ENCODE data around the gene ATF6. TPM values are rescaled to one million over a fixed set of nuclear protein-coding genes. Genes with fewer than 3 reads are reported as not detected.
A peak's percentile ranks its signal among the peaks of the same experiment; 100 is the strongest.

The ATF6 gene
- total and polyA plus RNA-seq, 9 of the 15 experiments (the other 6 are each of a cell fraction or from before 2014, with no cell fraction given) = 11.7 to 32.4 (median 20.4) TPM

GRCh38 chr1:161792740-161793139 lies 26.6 kb downstream of the ATF6 start (continued):
- TF ChIP-seq RAD21 (CRISPR knock-in tag; conservative IDR thresholded peaks at IDR 0.05 in 1 of 2, IDR thresholded peaks at IDR 0.05 in 1 of 2) (peak; percentile 63 to 64), FOXJ3 (CRISPR knock-in tag; IDR thresholded peaks at IDR 0.05) (no peak), ZNF764 (CRISPR knock-in tag; IDR thresholded peaks at IDR 0.05; ENCODE audit: low read depth) (no peak), SMC3 (conservative IDR thresholded peaks at IDR 0.05; ENCODE audit: insufficient read depth, low read depth, low read length) (peak; percentile 51), ZNF766 (CRISPR knock-in tag; conservative IDR thresholded peaks at IDR 0.05) (peak; percentile 59; the same call in 1 of the 2 replicates)

DNA sequence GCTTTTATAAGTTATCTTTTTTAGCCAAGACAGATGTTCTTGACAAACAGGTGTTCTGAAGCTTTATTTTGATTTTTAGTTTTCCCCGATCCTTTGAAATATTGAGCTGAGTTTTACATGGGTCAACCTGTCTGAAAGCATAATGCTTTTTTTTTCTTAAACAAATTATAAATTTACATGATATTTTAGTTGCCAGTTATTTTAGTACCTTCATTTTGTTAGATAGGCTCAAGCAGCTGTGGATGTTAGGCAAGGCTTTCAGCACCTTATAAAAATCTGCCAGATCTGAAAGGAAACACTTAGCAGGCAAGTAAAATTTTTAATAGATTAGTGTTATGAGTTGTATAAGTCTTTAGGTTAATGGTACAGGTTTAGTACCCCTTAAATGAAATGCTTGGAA lies 33.7 kb downstream of the ATF6 start:
- FAIRE-seq = no peak
- DNase-seq (ENCODE audit: extremely low read depth in 1 of 4, low spot score in 3 of 4) = no peak
- Histone ChIP-seq H3K4me2 (ENCODE audit: insufficient read depth, low read length) (no peak overlapping the region), H3K4me1 (replicated peaks in 1 of 2; ENCODE audit: control insufficient read depth in 2 of 2, insufficient read depth in 2 of 2, low read length in 2 of 2) (no peaks in the 10 kb centered on the region), H3K79me2 (ENCODE audit: control insufficient read depth, insufficient read depth, low read length) (no peaks in the 10 kb centered on the region), H3K27ac (ENCODE audit: extremely low read depth, low read depth, low read length) (no peak overlapping the region), H3K36me3 (ENCODE audit: control insufficient read depth, insufficient read depth, low read length) (peaks cover 72% of the 10 kb centered on the region; the same call in 2 of the 3 replicates), H3K4me3 (no peak overlapping the region), H3K27me3 (ENCODE audit: control insufficient read depth in 2 of 2, insufficient read depth in 2 of 2, low read length in 2 of 2) (no peaks in the 10 kb centered on the region), H4K20me1 (replicated peaks; ENCODE audit: control insufficient read depth, insufficient read depth, low read length) (no peaks in the 10 kb centered on the region), H3K9me3 (replicated peaks; ENCODE audit: control insufficient read depth, insufficient read depth, low read depth, low read length) (no peaks in the 10 kb centered on the region), H2AFZ (ENCODE audit: low read depth, low read length) (no peak overlapping the region), H3K9me1 (ENCODE audit: control insufficient read depth, insufficient read depth, low read length) (no peaks in the 10 kb centered on the region), H3K9ac (ENCODE audit: insufficient read depth in 1 of 2, low read depth in 2 of 2, low read length in 2 of 2) (no peak overlapping the region)
- 100% methylated on average over 1 of the region's 1 CpG for WGBS (ENCODE audit: insufficient coverage, low coverage, missing lambda C conversion rate)
- ChIA-PET CTCF (ENCODE audit: low intra/inter-chr PET ratio) (no interaction called here), POLR2A (interaction anchor here (0.8 kb wide), 1 partner anchor 9 kb away, joined by 3 read pairs; no protein-coding TSS in a partner anchor)
- in situ Hi-C loops (cut with MboI) (loop anchor here (10.0 kb wide), 1 partner anchor 235 kb away; no protein-coding TSS in a partner anchor), intact Hi-C loops (cut with micrococcal nuclease) (no loop called here)
- ATAC-seq = no peak
- no TSS peak for BruUV-seq (replicated peaks)
- TF ChIP-seq, protein P1, sequence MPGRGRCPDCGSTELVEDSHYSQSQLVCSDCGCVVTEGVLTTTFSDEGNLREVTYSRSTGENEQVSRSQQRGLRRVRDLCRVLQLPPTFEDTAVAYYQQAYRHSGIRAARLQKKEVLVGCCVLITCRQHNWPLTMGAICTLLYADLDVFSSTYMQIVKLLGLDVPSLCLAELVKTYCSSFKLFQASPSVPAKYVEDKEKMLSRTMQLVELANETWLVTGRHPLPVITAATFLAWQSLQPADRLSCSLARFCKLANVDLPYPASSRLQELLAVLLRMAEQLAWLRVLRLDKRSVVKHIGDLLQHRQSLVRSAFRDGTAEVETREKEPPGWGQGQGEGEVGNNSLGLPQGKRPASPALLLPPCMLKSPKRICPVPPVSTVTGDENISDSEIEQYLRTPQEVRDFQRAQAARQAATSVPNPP (IDR thresholded peaks at IDR 0.05; ENCODE audit: borderline replicate concordance, insufficient read depth, insufficient read length) = no peak
- TF ChIP-seq, protein P2, sequence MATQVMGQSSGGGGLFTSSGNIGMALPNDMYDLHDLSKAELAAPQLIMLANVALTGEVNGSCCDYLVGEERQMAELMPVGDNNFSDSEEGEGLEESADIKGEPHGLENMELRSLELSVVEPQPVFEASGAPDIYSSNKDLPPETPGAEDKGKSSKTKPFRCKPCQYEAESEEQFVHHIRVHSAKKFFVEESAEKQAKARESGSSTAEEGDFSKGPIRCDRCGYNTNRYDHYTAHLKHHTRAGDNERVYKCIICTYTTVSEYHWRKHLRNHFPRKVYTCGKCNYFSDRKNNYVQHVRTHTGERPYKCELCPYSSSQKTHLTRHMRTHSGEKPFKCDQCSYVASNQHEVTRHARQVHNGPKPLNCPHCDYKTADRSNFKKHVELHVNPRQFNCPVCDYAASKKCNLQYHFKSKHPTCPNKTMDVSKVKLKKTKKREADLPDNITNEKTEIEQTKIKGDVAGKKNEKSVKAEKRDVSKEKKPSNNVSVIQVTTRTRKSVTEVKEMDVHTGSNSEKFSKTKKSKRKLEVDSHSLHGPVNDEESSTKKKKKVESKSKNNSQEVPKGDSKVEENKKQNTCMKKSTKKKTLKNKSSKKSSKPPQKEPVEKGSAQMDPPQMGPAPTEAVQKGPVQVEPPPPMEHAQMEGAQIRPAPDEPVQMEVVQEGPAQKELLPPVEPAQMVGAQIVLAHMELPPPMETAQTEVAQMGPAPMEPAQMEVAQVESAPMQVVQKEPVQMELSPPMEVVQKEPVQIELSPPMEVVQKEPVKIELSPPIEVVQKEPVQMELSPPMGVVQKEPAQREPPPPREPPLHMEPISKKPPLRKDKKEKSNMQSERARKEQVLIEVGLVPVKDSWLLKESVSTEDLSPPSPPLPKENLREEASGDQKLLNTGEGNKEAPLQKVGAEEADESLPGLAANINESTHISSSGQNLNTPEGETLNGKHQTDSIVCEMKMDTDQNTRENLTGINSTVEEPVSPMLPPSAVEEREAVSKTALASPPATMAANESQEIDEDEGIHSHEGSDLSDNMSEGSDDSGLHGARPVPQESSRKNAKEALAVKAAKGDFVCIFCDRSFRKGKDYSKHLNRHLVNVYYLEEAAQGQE (IDR thresholded peaks at IDR 0.05; ENCODE audit: borderline replicate concordance) = no peak
- TF ChIP-seq, protein P2 (CRISPR knock-in tag; IDR thresholded peaks at IDR 0.05; ENCODE audit: low read depth) = no peak
- TF ChIP-seq ZNF133 (CRISPR knock-in tag; IDR thresholded peaks at IDR 0.05) = no peak
- no peak for TF ChIP-seq DACH1 (IDR thresholded peaks at IDR 0.05; ENCODE audit: partially characterized antibody)
- TF ChIP-seq LEF1 (IDR thresholded peaks at IDR 0.05) = no peak
